K562 treated with DMSO at 1 percent for 12 hours (cell line): ENCODE data around the gene ATP2A1. TPM values are rescaled to one million over a fixed set of nuclear protein-coding genes. Genes with fewer than 3 reads are reported as not detected.

Source experiments
- total RNA-seq: library from RNA; unstranded; fragments of 300-600 nt; gene quantifications from 2 replicates; pipeline ENCODE4 v1.2.3, GENCODE V29; 2022; ENCODE audit not compliant: insufficient read depth

Gene ATP2A1
- 2.1 and 6.5 TPM in 2 replicates for total RNA-seq

DNA sequence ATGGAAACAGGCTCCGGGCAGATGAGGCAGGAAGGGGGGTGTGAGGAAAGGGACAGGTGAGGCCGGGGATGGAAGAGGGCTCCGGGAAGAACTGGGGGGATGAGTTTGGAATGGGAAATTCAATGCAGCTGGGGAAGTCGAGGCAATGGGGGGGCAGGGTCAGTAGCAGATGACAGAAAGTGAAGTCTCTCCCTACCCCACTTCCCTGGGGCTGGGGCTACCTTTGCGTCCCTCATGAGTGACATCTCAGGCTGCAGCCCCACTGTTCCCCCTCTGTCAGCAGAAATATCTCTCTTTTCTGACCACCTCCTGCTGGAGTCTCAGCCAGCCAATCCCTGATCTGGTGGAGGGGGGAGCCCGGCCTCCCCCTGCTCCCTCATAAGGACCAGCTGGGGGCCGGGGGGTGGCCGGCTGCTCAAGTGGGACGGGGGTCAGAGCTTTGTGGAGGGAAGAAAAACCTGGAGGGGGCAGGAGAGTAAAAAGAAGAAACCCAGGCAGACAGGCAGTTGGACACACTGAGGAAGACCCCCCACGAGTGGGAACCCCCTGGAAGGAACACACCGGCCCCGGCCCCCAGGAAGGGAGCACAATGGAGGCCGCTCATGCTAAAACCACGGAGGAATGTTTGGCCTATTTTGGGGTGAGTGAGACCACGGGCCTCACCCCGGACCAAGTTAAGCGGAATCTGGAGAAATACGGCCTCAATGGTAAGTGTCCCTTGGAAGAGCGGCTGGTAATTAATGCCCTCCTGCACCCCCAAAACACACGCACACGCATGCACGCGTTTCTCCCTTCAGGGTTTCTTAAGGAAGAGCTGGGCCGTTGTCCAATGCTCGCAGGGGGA is at the start of gene ATP2A1:
ATP2A1 (plus strand) TSS at position 406 of the 844 bp plus-strand sequence; CDS start at position 590, 184 bp downstream.

DNA sequence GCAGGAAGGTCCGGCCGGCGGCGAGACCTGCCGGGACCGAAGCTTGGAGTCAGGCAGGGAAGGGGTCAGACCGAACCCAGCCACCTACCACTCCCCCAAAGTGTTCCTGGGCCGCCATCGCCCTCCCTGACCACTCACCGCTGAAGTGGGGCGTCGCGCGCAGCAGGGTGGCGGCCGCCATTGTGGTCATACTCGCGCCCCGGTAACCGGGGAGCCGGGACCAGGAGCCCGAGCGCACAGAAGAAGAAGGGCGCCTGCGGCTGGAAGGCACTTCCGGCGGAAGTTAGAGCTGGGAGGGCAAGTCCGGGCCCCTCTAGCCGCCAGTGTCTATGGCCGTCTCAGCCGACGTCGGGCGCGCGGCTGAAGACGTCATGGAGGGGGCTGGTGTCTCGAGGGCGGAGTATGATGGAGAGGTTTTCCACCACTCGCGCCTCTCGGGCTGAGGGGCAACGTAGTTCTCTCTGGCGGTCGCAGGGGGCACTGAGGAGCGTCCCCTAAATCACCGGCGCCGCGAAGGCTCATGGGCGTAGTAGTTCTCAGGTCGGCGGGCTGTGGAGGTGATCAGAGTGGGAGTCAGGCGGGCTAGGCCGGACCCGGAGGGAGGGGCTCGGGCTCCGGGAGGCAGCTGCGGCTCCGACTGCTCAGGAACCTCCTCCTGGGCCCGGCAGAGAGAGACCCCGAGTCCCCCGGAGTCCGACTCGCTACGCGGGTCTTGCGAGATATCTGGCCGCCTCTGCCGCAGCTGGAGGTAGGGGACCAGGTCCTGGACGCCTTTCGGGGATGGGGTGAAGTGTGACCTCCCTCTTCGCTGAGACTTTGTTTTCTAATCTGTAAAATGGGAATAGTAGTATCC is 32.0 kb upstream of the ATP2A1 start, which contains the start of gene TUFM:
TUFM (minus strand) TSS at position 269 of the 853 bp plus-strand sequence; CDS start at position 190, 79 bp downstream.

DNA sequence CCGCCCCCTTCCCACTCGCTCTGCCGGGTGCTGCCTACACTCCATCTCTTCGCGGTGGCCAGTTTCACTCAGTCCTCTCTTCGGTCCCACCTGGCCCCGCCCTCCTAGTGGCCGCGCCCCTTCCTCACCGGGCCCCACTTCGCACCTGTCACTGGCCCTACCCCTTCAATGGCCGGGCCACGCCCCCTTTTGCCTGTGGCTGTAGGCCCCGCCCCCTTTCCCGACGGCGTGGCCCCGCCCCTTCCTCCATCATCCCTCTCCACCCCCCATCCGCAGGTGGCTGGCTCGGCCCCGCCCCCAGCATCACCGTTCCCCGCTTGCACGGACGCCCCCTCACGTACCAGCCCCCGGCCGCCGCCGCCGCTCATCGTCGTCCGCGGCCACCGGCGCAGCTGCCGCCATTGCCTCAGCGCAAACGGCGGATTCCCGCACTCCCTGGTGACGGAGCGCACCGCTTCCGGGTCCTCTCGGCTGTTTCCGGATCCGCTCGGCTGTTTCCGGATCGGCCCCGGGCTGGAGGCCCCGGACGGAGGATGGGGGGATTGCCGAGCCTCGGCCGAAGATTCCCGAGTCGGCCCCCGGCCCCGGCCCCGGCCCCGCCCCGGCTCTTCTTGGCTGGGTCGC is 46.6 kb downstream of the ATP2A1 start, which contains the start of gene RABEP2:
RABEP2 (minus strand) TSS at position 477 of the 624 bp plus-strand sequence; CDS start at position 402, 75 bp downstream.

DNA sequence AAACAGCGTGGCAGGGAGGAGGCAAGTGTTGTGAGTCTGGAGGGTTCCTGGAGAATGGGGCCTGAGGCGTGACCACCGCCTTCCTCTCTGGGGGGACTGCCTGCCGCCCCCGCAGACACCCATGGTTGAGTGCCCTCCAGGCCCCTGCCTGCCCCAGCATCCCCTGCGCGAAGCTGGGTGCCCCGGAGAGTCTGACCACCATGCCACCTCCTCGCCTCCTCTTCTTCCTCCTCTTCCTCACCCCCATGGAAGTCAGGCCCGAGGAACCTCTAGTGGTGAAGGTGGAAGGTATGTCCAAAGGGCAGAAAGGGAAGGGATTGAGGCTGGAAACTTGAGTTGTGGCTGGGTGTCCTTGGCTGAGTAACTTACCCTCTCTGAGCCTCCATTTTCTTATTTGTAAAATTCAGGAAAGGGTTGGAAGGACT is 53.5 kb downstream of the ATP2A1 start, which contains the start of gene CD19:
CD19 (plus strand) TSS at position 171 of the 425 bp plus-strand sequence; CDS start at position 201, 30 bp downstream.

DNA sequence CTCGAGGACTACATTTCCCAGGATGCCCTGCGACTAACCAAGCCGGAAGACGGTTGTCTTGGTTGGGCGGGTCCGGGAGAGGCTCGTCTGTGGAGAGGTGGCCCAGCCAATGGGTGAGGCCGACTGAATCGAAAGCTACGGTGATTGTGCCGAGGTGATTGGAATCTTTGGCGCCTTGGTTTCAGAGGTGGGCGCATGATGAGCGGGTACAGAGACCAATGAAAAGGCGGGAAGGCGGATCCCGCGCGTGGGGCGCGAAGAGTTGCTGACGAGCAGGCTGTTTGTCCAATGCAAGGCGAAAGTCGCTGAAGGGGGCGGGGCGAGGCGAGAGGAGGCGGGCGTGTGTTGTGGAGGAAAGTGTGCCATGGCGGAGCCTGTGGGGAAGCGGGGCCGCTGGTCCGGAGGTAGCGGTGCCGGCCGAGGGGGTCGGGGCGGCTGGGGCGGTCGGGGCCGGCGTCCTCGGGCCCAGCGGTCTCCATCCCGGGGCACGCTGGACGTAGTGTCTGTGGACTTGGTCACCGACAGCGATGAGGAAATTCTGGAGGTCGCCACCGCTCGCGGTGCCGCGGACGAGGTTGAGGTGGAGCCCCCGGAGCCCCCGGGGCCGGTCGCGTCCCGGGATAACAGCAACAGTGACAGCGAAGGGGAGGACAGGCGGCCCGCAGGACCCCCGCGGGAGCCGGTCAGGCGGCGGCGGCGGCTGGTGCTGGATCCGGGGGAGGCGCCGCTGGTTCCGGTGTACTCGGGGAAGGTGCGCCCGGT is 72.5 kb downstream of the ATP2A1 start, which contains the start of gene NFATC2IP:
NFATC2IP (plus strand) TSS at position 290 of the 762 bp plus-strand sequence; CDS start at position 365, 75 bp downstream.

Other genes with a start within 250 kb of the ATP2A1 start
- not detected in 2 replicates for gene NPIPB8, start 240.4 kb upstream of the ATP2A1 start, total RNA-seq
- 301 and 323 TPM in 2 replicates for gene EIF3C, start 167.0 kb upstream of the ATP2A1 start, total RNA-seq
- not detected in 2 replicates for gene NPIPB9, start 126.7 kb upstream of the ATP2A1 start, total RNA-seq
- gene ATXN2L, start 55.5 kb upstream of the ATP2A1 start, total RNA-seq, result 123 and 257 TPM in 2 replicates
- 221 and 251 TPM in 2 replicates for gene TUFM, start 32.1 kb upstream of the ATP2A1 start, total RNA-seq
- 43.1 and 53.3 TPM in 2 replicates for gene SH2B1, start 14.6 kb upstream of the ATP2A1 start, total RNA-seq
- 19.0 and 26.4 TPM in 2 replicates for gene RABEP2, start 46.8 kb downstream of the ATP2A1 start, total RNA-seq
- 4.2 and 4.5 TPM in 2 replicates for gene CD19, start 53.5 kb downstream of the ATP2A1 start, total RNA-seq
- 13.9 and 38.7 TPM in 2 replicates for gene NFATC2IP, start 72.4 kb downstream of the ATP2A1 start, total RNA-seq
- 93.0 and 94.0 TPM in 2 replicates for gene SPNS1, start 96.3 kb downstream of the ATP2A1 start, total RNA-seq
- 2.2 and 3.7 TPM in 2 replicates for gene LAT, start 106.6 kb downstream of the ATP2A1 start, total RNA-seq